B cell (primary cell): ENCODE data around the gene TBX15.

ENCODE experiments used
- CTCF ChIP-seq: fragments of 200-600 bp; IDR thresholded peaks from one replicate; pipeline ENCODE4 v1.8.0; 2022; ENCODE audit warnings: antibody characterized with exemption, mild to moderate bottlenecking
- EZH2 ChIP-seq: IDR thresholded peaks from 2 replicates; pipeline ENCODE4 v1.6.1; 2012; ENCODE audit warnings: borderline replicate concordance, low read depth, mild to moderate bottlenecking, moderate library complexity, low read length; ENCODE audit not compliant: insufficient read depth, poor library complexity, severe bottlenecking

GRCh38 chr1:119034359-119034758 lies 46.2 kb upstream of the TBX15 start:
- no peak for TF ChIP-seq EZH2
- no peak for TF ChIP-seq CTCF
